ENCODE measurements around the gene HBEGF.
"Not testable (repeated sequence)": the region's sequence is repeated elsewhere in the genome, so short reads cannot be mapped to it uniquely, and the experiment has no call there.

Gene HBEGF

DNA sequence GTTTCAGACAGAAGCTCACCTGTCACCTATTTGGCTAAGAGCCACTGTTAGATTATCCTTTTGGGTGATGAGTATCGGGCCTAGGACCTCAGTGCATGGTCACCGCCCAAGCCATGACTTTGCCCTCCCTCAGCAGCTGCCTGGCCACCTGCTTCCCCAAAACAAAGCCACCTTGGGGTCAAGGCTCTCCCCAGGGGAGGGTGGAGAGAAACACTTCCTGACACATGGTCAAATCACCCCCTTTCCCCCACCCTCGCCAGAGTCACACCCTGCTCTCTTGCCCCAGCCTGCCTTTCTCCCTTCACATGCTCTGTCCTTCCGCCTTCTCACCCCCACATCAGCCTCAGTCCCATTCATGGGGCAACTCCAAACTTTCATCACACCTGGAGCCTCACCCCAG is 1.7 kb upstream of the HBEGF start:
- TF ChIP-seq Cebpa-rat (IDR thresholded peaks at IDR 0.05): no peak
- Histone ChIP-seq H3K4me1 (peaks cover 72% of the 10 kb centered on the region), H3K27ac (peak overlapping the region; percentile 99), H3K4me2 (peak overlapping the region; percentile 98), H3K36me3 (peaks cover 9% of the 10 kb centered on the region; the same call in 1 of the 2 replicates), H3K9me3 (no peaks in the 10 kb centered on the region), H4K20me1 (no peaks in the 10 kb centered on the region), H3K4me3 (peak overlapping the region; percentile 3; the same call in 1 of the 2 replicates), H3K9ac (peak overlapping the region; percentile 94), H3K27me3 (no peaks in the 10 kb centered on the region)

DNA sequence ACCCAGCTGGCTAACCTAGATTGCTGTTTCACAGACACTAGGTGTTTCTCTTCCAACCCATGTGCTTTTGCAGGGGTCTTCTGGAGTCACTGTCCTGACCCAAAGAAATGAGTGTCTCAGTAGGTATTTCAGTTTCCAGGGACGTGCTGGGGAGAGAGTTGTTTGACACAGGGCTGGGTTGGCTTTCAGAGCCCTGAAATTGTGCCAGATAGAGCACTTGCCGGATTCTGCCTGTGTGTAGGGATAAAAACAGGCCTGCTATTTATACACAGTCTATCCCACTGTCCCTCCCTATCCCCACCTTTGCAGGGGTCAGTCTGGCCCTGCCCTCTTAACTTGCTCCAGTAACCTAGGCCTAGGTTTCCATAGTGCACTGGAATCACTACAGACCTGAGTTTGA is 957 bp upstream of the HBEGF start:
- peak overlapping the region; percentile 98 for H3K4me2 ChIP-seq
- H3K36me3 ChIP-seq: peaks cover 9% of the 10 kb centered on the region; the same call in 1 of the 2 replicates
- TF ChIP-seq Cebpa-rat (IDR thresholded peaks at IDR 0.05): no peak
- H3K27ac ChIP-seq: peak overlapping the region; percentile 99
- H3K27me3 ChIP-seq: no peaks in the 10 kb centered on the region
- H3K9ac ChIP-seq: peak overlapping the region; percentile 94
- no peaks in the 10 kb centered on the region for H3K9me3 ChIP-seq
- peak overlapping the region; percentile 83 for H3K4me3 ChIP-seq
- peaks cover 79% of the 10 kb centered on the region for H3K4me1 ChIP-seq
- no peaks in the 10 kb centered on the region for H4K20me1 ChIP-seq

DNA sequence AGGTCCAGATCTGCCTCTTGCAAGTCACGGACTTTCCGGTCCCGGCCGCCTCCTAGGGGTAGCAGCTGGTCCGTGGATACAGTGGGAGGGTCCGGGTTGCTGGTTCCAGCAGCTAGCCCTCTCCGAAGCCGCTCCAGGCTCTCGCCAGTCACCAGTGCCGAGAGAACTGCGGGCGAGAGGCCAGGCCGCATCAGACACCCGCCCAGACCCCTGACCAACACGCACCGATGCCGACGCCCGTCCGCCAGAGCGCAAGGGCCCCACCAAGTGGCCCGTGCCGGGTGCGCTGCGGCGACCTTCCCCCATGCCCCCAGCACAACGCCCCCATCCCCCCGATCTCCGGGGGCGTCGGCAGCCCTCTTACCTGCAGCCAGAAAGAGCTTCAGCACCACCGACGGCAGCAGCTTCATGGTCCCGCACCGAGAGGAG is 470 bp downstream of the HBEGF start:
- peaks cover 86% of the 10 kb centered on the region for H3K4me1 ChIP-seq
- no peak for TF ChIP-seq Cebpa-rat (IDR thresholded peaks at IDR 0.05)
- H3K27me3 ChIP-seq: no peaks in the 10 kb centered on the region
- no peaks in the 10 kb centered on the region for H3K9me3 ChIP-seq
- peak overlapping the region; percentile 83 for H3K4me3 ChIP-seq
- H3K27ac ChIP-seq: peak overlapping the region; percentile 99
- H4K20me1 ChIP-seq: no peaks in the 10 kb centered on the region
- peak overlapping the region; percentile 94 for H3K9ac ChIP-seq
- H3K36me3 ChIP-seq: peaks cover 20% of the 10 kb centered on the region
- H3K4me2 ChIP-seq: peak overlapping the region; percentile 98

DNA sequence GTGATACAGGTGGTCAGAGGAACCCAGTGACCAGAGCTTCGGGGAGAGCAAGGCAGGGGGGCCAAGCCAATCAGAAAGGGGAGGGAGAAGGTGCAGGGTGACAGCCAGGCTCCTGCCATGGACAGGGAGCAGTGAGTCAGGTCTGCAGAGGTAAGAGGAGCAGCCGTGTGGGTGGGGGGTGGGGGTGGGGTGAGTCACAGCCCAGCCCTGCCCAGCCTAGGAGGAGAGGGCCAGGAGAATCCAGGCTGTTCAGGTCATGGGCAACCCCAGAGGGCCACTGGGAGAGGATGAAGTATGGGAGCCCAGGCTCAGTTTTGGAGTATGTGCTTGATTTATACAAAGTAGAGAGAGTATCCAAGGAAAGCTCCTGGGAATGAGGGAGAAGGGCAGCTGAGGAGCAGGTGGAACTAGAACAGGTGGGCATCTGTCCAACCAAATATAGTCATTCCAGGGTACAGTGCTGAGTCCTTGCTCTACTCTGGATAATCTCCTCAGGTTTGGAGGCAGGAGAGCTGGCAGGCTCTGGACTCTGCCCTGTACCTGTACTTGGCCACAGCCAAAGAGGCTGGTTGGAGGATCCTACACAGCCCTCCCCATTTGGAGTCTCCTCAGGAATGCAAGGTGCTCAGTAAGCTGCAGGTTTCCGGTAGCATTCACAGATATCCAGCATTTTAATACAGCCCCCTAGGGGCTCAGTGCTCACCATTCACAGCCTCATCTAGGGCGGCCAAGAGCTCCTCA is 1.6 kb downstream of the HBEGF start:
- Histone ChIP-seq H3K4me2 (peak overlapping the region; percentile 98), H3K9ac (peak overlapping the region; percentile 94), H4K20me1 (peaks cover under 1% of the 10 kb centered on the region; the same call in 1 of the 2 replicates), H3K4me3 (peak overlapping the region; percentile 83), H3K36me3 (peaks cover 31% of the 10 kb centered on the region), H3K4me1 (peaks cover 86% of the 10 kb centered on the region), H3K27ac (peak overlapping the region; percentile 99), H3K27me3 (no peaks in the 10 kb centered on the region), H3K9me3 (no peaks in the 10 kb centered on the region)
- TF ChIP-seq Cebpa-rat (IDR thresholded peaks at IDR 0.05): no peak

- not testable (repeated sequence) for H3K9me3 ChIP-seq, H3K27me3 ChIP-seq
- Histone ChIP-seq H3K9ac (peak overlapping the region; percentile 94), H3K4me1 (peaks cover 86% of the 10 kb centered on the region), H3K4me3 (peak overlapping the region; percentile 83), H3K4me2 (peak overlapping the region; percentile 98), H3K27ac (peak overlapping the region; percentile 99), H4K20me1 (peaks cover 11% of the 10 kb centered on the region; the same call in 1 of the 2 replicates), H3K36me3 (peaks cover 41% of the 10 kb centered on the region)
These were observed 2.6 kb downstream of the HBEGF start for GRCh38 chr5:140343849-140344248.

- H3K4me3 ChIP-seq: peak overlapping the region; percentile 83
- peak overlapping the region; percentile 98 for H3K4me2 ChIP-seq
- H3K4me1 ChIP-seq: peaks cover 86% of the 10 kb centered on the region
- no peaks in the 10 kb centered on the region for H3K9me3 ChIP-seq
- H3K27ac ChIP-seq: peak overlapping the region; percentile 99
- no peaks in the 10 kb centered on the region for H3K27me3 ChIP-seq
- peaks cover 20% of the 10 kb centered on the region for H4K20me1 ChIP-seq
- peak overlapping the region; percentile 94 for H3K9ac ChIP-seq
- H3K36me3 ChIP-seq: peaks cover 51% of the 10 kb centered on the region
- no peak for TF ChIP-seq Cebpa-rat (IDR thresholded peaks at IDR 0.05)
These were observed 3.5 kb downstream of the HBEGF start for GRCh38 chr5:140342896-140343295.

- H3K4me1 ChIP-seq: peaks cover 86% of the 10 kb centered on the region
- H4K20me1 ChIP-seq: peaks cover 27% of the 10 kb centered on the region
- H3K9me3 ChIP-seq: no peaks in the 10 kb centered on the region
- H3K27ac ChIP-seq: peak overlapping the region; percentile 99
- peak overlapping the region; percentile 83 for H3K4me3 ChIP-seq
- H3K36me3 ChIP-seq: peaks cover 57% of the 10 kb centered on the region
- peak; percentile 95 for TF ChIP-seq Cebpa-rat (IDR thresholded peaks at IDR 0.05)
- H3K27me3 ChIP-seq: no peaks in the 10 kb centered on the region
- peak overlapping the region; percentile 98 for H3K4me2 ChIP-seq
- H3K9ac ChIP-seq: peak overlapping the region; percentile 94
These were observed 4.1 kb downstream of the HBEGF start for GRCh38 chr5:140342287-140342686.

GRCh38 chr5:140341591-140341990 is 4.8 kb downstream of the HBEGF start:
- Histone ChIP-seq H3K27ac (peak overlapping the region; percentile 99), H3K9ac (peak overlapping the region; percentile 94), H3K27me3 (no peaks in the 10 kb centered on the region), H3K4me3 (peak overlapping the region; percentile 83), H4K20me1 (peaks cover 33% of the 10 kb centered on the region), H3K36me3 (peaks cover 64% of the 10 kb centered on the region), H3K4me2 (peak overlapping the region; percentile 98), H3K9me3 (no peaks in the 10 kb centered on the region), H3K4me1 (peaks cover 82% of the 10 kb centered on the region)
- no peak for TF ChIP-seq Cebpa-rat (IDR thresholded peaks at IDR 0.05)

DNA sequence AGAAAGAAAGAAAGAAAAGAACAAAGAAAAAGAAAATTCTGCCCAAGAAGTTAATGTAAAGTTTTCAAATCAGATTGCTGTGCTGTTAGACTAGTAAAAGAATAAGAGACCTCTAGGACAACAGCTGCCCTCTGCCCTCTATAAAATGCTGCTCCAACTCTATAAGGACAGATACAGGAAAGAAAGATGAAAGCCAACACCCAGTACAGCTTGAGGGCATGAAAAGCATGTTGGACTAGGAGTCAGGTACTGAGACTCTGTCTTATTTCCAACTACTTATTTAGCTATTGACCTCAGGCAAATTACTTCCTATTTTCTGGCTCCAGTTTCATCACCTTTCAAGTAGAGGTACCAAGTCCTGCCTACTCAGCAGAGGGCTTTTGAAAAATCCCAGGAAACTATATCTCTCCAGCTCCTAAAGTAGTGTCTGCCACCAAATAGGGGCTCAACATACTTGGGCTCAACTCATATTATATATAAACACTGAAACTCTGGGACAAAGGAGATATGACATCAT is 5.7 kb downstream of the HBEGF start:
- peaks cover 73% of the 10 kb centered on the region for H3K36me3 ChIP-seq
- H3K9me3 ChIP-seq: no peaks in the 10 kb centered on the region
- peak overlapping the region; percentile 98 for H3K4me2 ChIP-seq
- peak overlapping the region; percentile 99 for H3K27ac ChIP-seq
- H3K9ac ChIP-seq: peak overlapping the region; percentile 94
- H3K4me1 ChIP-seq: peaks cover 82% of the 10 kb centered on the region
- peaks cover 43% of the 10 kb centered on the region for H4K20me1 ChIP-seq
- peak overlapping the region; percentile 83; the same call in 1 of the 2 replicates for H3K4me3 ChIP-seq
- no peak for TF ChIP-seq Cebpa-rat (IDR thresholded peaks at IDR 0.05)
- no peaks in the 10 kb centered on the region for H3K27me3 ChIP-seq

GRCh38 chr5:140339636-140340035 is 6.8 kb downstream of the HBEGF start:
- H3K4me1 ChIP-seq: peaks cover 76% of the 10 kb centered on the region
- H3K4me2 ChIP-seq: peak overlapping the region; percentile 98

More at GRCh38 chr5:140339636-140340035, 6.8 kb downstream of the HBEGF start:
- Histone ChIP-seq H3K27me3 (no peaks in the 10 kb centered on the region), H3K9me3 (no peaks in the 10 kb centered on the region), H3K4me3 (no peak overlapping the region; the same call in 1 of the 2 replicates), H3K36me3 (peaks cover 82% of the 10 kb centered on the region), H3K27ac (peak overlapping the region; percentile 99), H3K9ac (peak overlapping the region; percentile 40; the same call in 1 of the 2 replicates), H4K20me1 (peaks cover 50% of the 10 kb centered on the region)
- no peak for TF ChIP-seq Cebpa-rat (IDR thresholded peaks at IDR 0.05)

All from BLaER1 (cell line).